H9 (cell line): ENCODE measurements around the gene PDCD2. TPM values are rescaled to one million over a fixed set of nuclear protein-coding genes. Genes with fewer than 3 reads are reported as not detected.

Experiments
- DNase-seq: peaks from one replicate; pipeline ENCODE4 v3.0.0-alpha.2; 2017
- H2AFZ ChIP-seq: one replicate; pipeline ENCODE4 v1.6.1; 2013; ENCODE audit warnings: mild to moderate bottlenecking, low read length, control low read depth, moderate library complexity
- H2AK5ac ChIP-seq: 2 replicates; pipeline ENCODE4 v1.6.1; 2013; ENCODE audit warnings: low read length, control low read depth, mixed read lengths; ENCODE audit not compliant: insufficient read length
- H2BK120ac ChIP-seq: one replicate; pipeline ENCODE4 v1.6.1; 2013; ENCODE audit warnings: low read depth, mild to moderate bottlenecking, low read length, control low read depth, inconsistent platforms; ENCODE audit not compliant: poor library complexity, severe bottlenecking
- H2BK12ac ChIP-seq: 2 replicates; pipeline ENCODE4 v1.6.1; 2013; ENCODE audit warnings: low read length, control low read depth, mixed read lengths, low read depth; ENCODE audit not compliant: insufficient read length
- H2BK15ac ChIP-seq: 2 replicates; pipeline ENCODE4 v1.6.1; 2013; ENCODE audit warnings: low read depth, low read length, control low read depth
- H2BK20ac ChIP-seq: one replicate; pipeline ENCODE4 v1.6.1; 2013; ENCODE audit warnings: low read depth, mild to moderate bottlenecking, low read length, control low read depth, inconsistent platforms; ENCODE audit not compliant: poor library complexity, severe bottlenecking
- H2BK5ac ChIP-seq: 2 replicates; pipeline ENCODE4 v1.6.1; 2013; ENCODE audit warnings: low read length, control low read depth, mixed read lengths; ENCODE audit not compliant: insufficient read length
- H3K14ac ChIP-seq: 2 replicates; pipeline ENCODE4 v1.6.1; 2013; ENCODE audit warnings: low read length, control low read depth; ENCODE audit not compliant: insufficient read depth
- H3K18ac ChIP-seq: 2 replicates; pipeline ENCODE4 v1.6.1; 2013; ENCODE audit warnings: low read depth, mild to moderate bottlenecking, mixed read lengths, low read length, control low read depth; ENCODE audit not compliant: insufficient read length
- H3K23ac ChIP-seq: 2 replicates; pipeline ENCODE4 v1.6.1; 2013; ENCODE audit warnings: low read length, control low read depth, mixed read lengths, low read depth; ENCODE audit not compliant: insufficient read length
- H3K23me2 ChIP-seq: 2 replicates; pipeline ENCODE4 v1.6.1; 2013; ENCODE audit warnings: low read depth, mild to moderate bottlenecking, mixed read lengths, low read length, control low read depth; ENCODE audit not compliant: insufficient read length, poor library complexity, severe bottlenecking
- H3K27ac ChIP-seq: 2 replicates; pipeline ENCODE4 v1.5.1; 2013; ENCODE audit warnings: low read length, control low read depth, mixed read lengths, low read depth; ENCODE audit not compliant: insufficient read length
- H3K27me3 ChIP-seq: 2 replicates; pipeline ENCODE4 v1.6.1; 2013; ENCODE audit warnings: low read length, control low read depth, inconsistent platforms; ENCODE audit not compliant: insufficient read depth
- H3K4ac ChIP-seq: 2 replicates; pipeline ENCODE4 v1.6.1; 2013; ENCODE audit warnings: low read depth, mild to moderate bottlenecking, control low read depth, inconsistent platforms, low read length, moderate library complexity
- H3K4me1 ChIP-seq: 2 replicates; pipeline ENCODE4 v1.6.1; 2013; ENCODE audit warnings: low read length, control low read depth, inconsistent platforms; ENCODE audit not compliant: insufficient read depth
- H3K4me2 ChIP-seq: 2 replicates; pipeline ENCODE4 v1.6.1; 2013; ENCODE audit warnings: low read length, control low read depth, mixed read lengths; ENCODE audit not compliant: insufficient read length, insufficient read depth
- H3K56ac ChIP-seq: 2 replicates; pipeline ENCODE4 v1.6.1; 2013; ENCODE audit warnings: low read depth, mild to moderate bottlenecking, mixed read lengths, low read length, control low read depth; ENCODE audit not compliant: insufficient read length
- H3K79me1 ChIP-seq: 2 replicates; pipeline ENCODE4 v1.6.1; 2013; ENCODE audit warnings: low read depth, mild to moderate bottlenecking, moderate library complexity, low read length, control low read depth, inconsistent platforms; ENCODE audit not compliant: insufficient read depth, poor library complexity, severe bottlenecking
- H3K79me2 ChIP-seq: 2 replicates; pipeline ENCODE4 v1.6.1; 2013; ENCODE audit warnings: low read length, control low read depth, inconsistent platforms; ENCODE audit not compliant: insufficient read depth
- H3K9ac ChIP-seq: 2 replicates; pipeline ENCODE4 v1.6.1; 2013; ENCODE audit warnings: low read length, control low read depth, mixed read lengths; ENCODE audit not compliant: insufficient read length; ENCODE audit errors: extremely low read depth
- H3K9me3 ChIP-seq: one replicate; pipeline ENCODE4 v1.6.1; 2013; ENCODE audit warnings: low read depth, low read length, inconsistent platforms; ENCODE audit not compliant: control insufficient read depth
- H3T11ph ChIP-seq: one replicate; pipeline ENCODE4 v1.6.1; 2013; ENCODE audit warnings: mild to moderate bottlenecking, low read length, control low read depth, inconsistent platforms
- H4K20me1 ChIP-seq: one replicate; pipeline ENCODE4 v1.6.1; 2013; ENCODE audit not compliant: control insufficient read depth, insufficient read length, insufficient read depth
- H4K5ac ChIP-seq: 2 replicates; pipeline ENCODE4 v1.6.1; 2013; ENCODE audit warnings: low read depth, mild to moderate bottlenecking, mixed read lengths, low read length, control low read depth; ENCODE audit not compliant: insufficient read length
- H4K8ac ChIP-seq: replicated peaks from 2 replicates; pipeline ENCODE4 v1.6.1; 2013; ENCODE audit warnings: low read length, control low read depth, mixed read lengths, low read depth; ENCODE audit not compliant: insufficient read length
- H4K91ac ChIP-seq: 2 replicates; pipeline ENCODE4 v1.6.1; 2013; ENCODE audit warnings: low read depth, mild to moderate bottlenecking, moderate library complexity, mixed read lengths, low read length, control low read depth; ENCODE audit not compliant: insufficient read length
- H3K27ac Mint-ChIP-seq, 3 experiments: 2 replicates in 2 of 3; 3 replicates in 1 of 3; pipeline ENCODE4 v1.8.0; 2020 to 2021; ENCODE audit warnings: mixed read lengths in 3 of 3, mild to moderate bottlenecking in 1 of 3, moderate library complexity in 1 of 3
- H3K27me3 Mint-ChIP-seq: 2 replicates; pipeline ENCODE4 v1.8.0; 2021; ENCODE audit warnings: low read depth, mild to moderate bottlenecking, moderate library complexity, mixed read lengths
- H3K36me3 Mint-ChIP-seq, 3 experiments: 2 replicates in 2 of 3; 3 replicates in 1 of 3; pipeline ENCODE4 v1.8.0; 2020 to 2021; ENCODE audit warnings: low read depth in 3 of 3, mixed read lengths in 3 of 3; ENCODE audit not compliant: insufficient read depth in 1 of 3
- H3K4me1 Mint-ChIP-seq, 2 experiments: 2 replicates each; pipeline ENCODE4 v1.8.0; 2020; ENCODE audit warnings: mixed read lengths in 2 of 2
- H3K4me3 Mint-ChIP-seq, 2 experiments: 2 replicates in 1 of 2; 3 replicates in 1 of 2; pipeline ENCODE4 v1.8.0; 2020 to 2021; ENCODE audit warnings: mild to moderate bottlenecking in 2 of 2, mixed read lengths in 2 of 2, moderate library complexity in 1 of 2
- H3K9me3 Mint-ChIP-seq, 2 experiments: 2 replicates in 1 of 2; 3 replicates in 1 of 2; pipeline ENCODE4 v1.8.0; 2020; ENCODE audit warnings: mild to moderate bottlenecking in 2 of 2, mixed read lengths in 2 of 2, moderate library complexity in 1 of 2
- WGBS: extraction: QIAGEN DNeasy Blood & Tissue Kit; methylation state at CpG from one replicate; pipeline ENCODE4 v1.1.7; 2013; ENCODE audit warnings: missing lambda C conversion rate, low lambda C conversion rate, mixed read lengths; ENCODE audit not compliant: insufficient read length; ENCODE audit errors: extremely low coverage; 5-methylcytosine and 5-hydroxymethylcytosine counted together
- total RNA-seq: library from RNA; stranded (reverse); gene quantifications from 2 replicates; pipeline ENCODE4 v1.2.1, GENCODE V29; 2021
- TF ChIP-seq, protein P1 (sequence below): fragments of 200-600 bp; sonication (generic); conservative IDR thresholded peaks from 3 replicates; pipeline ENCODE4 v1.8.0; 2021; ENCODE audit warnings: antibody characterized with exemption, mild to moderate bottlenecking

PDCD2 gene
- total RNA-seq, 1 experiment from 2014 or later, result 78.5 TPM

DNA sequence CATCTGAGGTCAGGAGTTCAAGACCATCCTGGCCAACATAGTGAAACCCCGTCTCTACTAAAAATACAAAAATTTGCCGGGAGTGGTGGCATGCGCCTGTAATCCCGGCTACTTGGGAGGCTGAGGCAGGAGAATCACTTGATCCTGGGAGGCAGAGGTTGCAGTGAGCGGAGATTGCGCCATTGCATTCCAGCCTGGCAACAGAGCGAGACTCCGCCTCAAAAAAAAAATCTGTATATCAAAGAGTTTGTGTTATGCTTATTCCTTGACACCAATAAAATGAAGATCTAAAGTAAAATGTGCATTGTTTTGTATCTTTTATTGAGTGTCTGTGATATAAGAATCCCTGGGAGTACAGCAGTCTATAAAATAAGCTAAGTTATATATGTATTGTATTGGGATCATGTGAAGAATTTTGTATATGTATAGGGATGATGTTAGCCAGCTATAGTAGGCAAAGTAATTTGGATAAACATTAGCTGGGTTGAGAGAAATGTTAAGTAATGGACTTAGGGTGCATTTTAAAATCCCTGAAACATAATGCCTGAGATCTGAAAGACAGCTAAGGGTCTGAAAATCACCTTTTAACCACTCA is 19.4 kb downstream of the PDCD2 start:
- Histone ChIP-seq H2BK5ac (no peak overlapping the region), H3T11ph (no peak overlapping the region), H4K20me1 (no peaks in the 10 kb centered on the region), H2BK15ac (no peak overlapping the region), H4K8ac (no peak overlapping the region), H2AFZ (no peak overlapping the region), H2BK120ac (no peak overlapping the region), H2BK12ac (no peak overlapping the region), H2AK5ac (no peak overlapping the region), H3K23me2 (no peaks in the 10 kb centered on the region), H3K9me3 (no peaks in the 10 kb centered on the region), H3K27me3 (no peaks in the 10 kb centered on the region), H4K5ac (no peak overlapping the region), H3K79me1 (no peaks in the 10 kb centered on the region), H3K79me2 (no peaks in the 10 kb centered on the region), H4K91ac (no peak overlapping the region), H2BK20ac (no peak overlapping the region), H3K56ac (no peak overlapping the region), H3K27ac (no peak overlapping the region), H3K18ac (no peak overlapping the region), H3K4me2 (no peak overlapping the region), H3K14ac (no peak overlapping the region), H3K4ac (no peak overlapping the region), H3K23ac (no peak overlapping the region), H3K4me1 (no peaks in the 10 kb centered on the region), H3K9ac (no peak overlapping the region)
- H3K27ac Mint-ChIP-seq, result no peak overlapping the region
- no peaks in the 10 kb centered on the region for H3K4me1 Mint-ChIP-seq
- no peaks in the 10 kb centered on the region; a peak in 1 of 5 replicates for H3K9me3 Mint-ChIP-seq
- no peak for DNase-seq
- peaks cover 28 to 69% (median 54%) of the 10 kb centered on the region in 3 experiments for H3K36me3 Mint-ChIP-seq
- H3K4me3 Mint-ChIP-seq, result no peak overlapping the region
- H3K27me3 Mint-ChIP-seq, result no peaks in the 10 kb centered on the region
- no CpG with 5 or more reads among the region's 8 CpGs for WGBS
- TF ChIP-seq, protein P1, sequence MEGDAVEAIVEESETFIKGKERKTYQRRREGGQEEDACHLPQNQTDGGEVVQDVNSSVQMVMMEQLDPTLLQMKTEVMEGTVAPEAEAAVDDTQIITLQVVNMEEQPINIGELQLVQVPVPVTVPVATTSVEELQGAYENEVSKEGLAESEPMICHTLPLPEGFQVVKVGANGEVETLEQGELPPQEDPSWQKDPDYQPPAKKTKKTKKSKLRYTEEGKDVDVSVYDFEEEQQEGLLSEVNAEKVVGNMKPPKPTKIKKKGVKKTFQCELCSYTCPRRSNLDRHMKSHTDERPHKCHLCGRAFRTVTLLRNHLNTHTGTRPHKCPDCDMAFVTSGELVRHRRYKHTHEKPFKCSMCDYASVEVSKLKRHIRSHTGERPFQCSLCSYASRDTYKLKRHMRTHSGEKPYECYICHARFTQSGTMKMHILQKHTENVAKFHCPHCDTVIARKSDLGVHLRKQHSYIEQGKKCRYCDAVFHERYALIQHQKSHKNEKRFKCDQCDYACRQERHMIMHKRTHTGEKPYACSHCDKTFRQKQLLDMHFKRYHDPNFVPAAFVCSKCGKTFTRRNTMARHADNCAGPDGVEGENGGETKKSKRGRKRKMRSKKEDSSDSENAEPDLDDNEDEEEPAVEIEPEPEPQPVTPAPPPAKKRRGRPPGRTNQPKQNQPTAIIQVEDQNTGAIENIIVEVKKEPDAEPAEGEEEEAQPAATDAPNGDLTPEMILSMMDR, result no peak
